Gastrocnemius medialis (tissue), 4 donors: ENCODE measurements around the gene AUTS2.

Experiments used
- POLR2A ChIP-seq, 2 donors: fragments of 450-650 bp; IDR thresholded peaks; one replicate each; pipeline ENCODE4 v1.6.1; 2017; ENCODE audit warnings: antibody characterized with exemption in 2 of 2, mild to moderate bottlenecking in 2 of 2, moderate library complexity in 2 of 2
- TF ChIP-seq, protein P1 (sequence below), 5 experiments: fragments of 450-650 bp in 3 of 5; fragments of 200-600 bp in 2 of 5; sonication (generic) in 2 of 5; IDR thresholded peaks in 4 of 5; conservative IDR thresholded peaks in 1 of 5; 1 replicate in 4 of 5; 2 replicates in 1 of 5; pipeline ENCODE4 v1.5.1; 2016 to 2019; ENCODE audit warnings: antibody characterized with exemption in 5 of 5, mild to moderate bottlenecking in 3 of 5, moderate library complexity in 3 of 5

DNA sequence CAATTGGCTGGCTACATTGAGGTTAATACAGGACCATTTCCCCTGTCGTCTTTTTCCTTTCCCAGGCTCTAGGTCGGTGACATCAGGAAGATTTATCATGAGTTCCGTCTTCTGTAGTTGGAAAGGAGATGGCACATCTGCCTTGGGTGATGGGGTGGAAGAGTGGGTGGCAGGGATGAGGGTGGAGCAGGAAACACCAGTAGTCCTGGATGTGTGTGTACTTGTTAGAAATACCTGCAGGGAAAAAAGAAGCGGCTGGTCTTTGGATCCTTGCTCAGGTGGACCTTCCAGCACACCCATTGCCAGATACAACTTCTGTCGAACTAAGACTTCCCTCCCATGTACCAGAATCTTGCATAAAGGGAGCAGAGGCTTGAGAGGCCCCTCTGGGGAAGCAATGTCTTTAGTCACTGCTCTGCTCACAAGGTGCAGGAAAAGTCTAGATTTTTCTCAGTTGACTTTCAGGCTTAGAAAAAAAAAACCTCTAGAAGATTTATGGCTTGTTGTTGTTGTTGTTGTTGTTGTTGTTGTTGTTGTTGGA is 1016.9 kb downstream of the AUTS2 start:
- TF ChIP-seq, protein P1, sequence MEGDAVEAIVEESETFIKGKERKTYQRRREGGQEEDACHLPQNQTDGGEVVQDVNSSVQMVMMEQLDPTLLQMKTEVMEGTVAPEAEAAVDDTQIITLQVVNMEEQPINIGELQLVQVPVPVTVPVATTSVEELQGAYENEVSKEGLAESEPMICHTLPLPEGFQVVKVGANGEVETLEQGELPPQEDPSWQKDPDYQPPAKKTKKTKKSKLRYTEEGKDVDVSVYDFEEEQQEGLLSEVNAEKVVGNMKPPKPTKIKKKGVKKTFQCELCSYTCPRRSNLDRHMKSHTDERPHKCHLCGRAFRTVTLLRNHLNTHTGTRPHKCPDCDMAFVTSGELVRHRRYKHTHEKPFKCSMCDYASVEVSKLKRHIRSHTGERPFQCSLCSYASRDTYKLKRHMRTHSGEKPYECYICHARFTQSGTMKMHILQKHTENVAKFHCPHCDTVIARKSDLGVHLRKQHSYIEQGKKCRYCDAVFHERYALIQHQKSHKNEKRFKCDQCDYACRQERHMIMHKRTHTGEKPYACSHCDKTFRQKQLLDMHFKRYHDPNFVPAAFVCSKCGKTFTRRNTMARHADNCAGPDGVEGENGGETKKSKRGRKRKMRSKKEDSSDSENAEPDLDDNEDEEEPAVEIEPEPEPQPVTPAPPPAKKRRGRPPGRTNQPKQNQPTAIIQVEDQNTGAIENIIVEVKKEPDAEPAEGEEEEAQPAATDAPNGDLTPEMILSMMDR (IDR thresholded peaks at IDR 0.05 in 4 of 5, conservative IDR thresholded peaks at IDR 0.05 in 1 of 5): no peak
- no peak for TF ChIP-seq POLR2A (IDR thresholded peaks at IDR 0.05)
